Caco-2 (cell line): ENCODE measurements around the gene SFXN2. TPM values are rescaled to one million over a fixed set of nuclear protein-coding genes. Genes with fewer than 3 reads are reported as not detected.

Source experiments
- BruUV-seq: library from RNA; stranded (reverse); fragments of 400-500 nt; replicated peaks from 2 replicates; lab custom pipeline; 2021; lab: Mats Ljungman, UMichigan
- CTCF ChIA-PET: fragments of 300-600 bp; sonication (Branson Sonifier 250); formaldehyde crosslinking; loops from one replicate; lab custom pipeline; 2022; ENCODE audit warnings: antibody characterized with exemption; lab: Charles Lee
- POLR2A ChIA-PET: fragments of 300-600 bp; sonication (Branson Sonifier 250); formaldehyde crosslinking; loops from one replicate; lab custom pipeline; 2022; ENCODE audit warnings: antibody characterized with exemption; lab: Charles Lee
- DNase-seq, 2 experiments: peaks; one replicate each; pipeline versions ENCODE4 v3.0.0 to v3.0.0-alpha.2; 2020 to 2022
- H3K27me3 ChIP-seq: replicated peaks from 2 replicates; pipeline ENCODE4 v1.6.0; 2011; ENCODE audit warnings: low read length; ENCODE audit not compliant: control insufficient read depth, insufficient read depth
- H3K36me3 ChIP-seq: 2 replicates; pipeline ENCODE4 v1.5.1; 2011; ENCODE audit warnings: low read length; ENCODE audit not compliant: control insufficient read depth, insufficient read depth
- H3K4me1 ChIP-seq: fragments of 250-450 bp; sonication (Bioruptor Pico); 2 replicates; pipeline ENCODE4 v1.5.1; 2020; ENCODE audit warnings: mild to moderate bottlenecking
- H3K4me3 ChIP-seq: 2 replicates; pipeline ENCODE4 v1.5.1; 2011; ENCODE audit warnings: low read depth, mild to moderate bottlenecking, control low read depth, low read length
- H3K9me3 ChIP-seq: fragments of 250-450 bp; sonication (Bioruptor Pico); 2 replicates; pipeline ENCODE4 v1.5.1; 2020; ENCODE audit warnings: mild to moderate bottlenecking, moderate library complexity
- H3K27ac Mint-ChIP-seq: one replicate; pipeline ENCODE4 v1.8.0; 2022; ENCODE audit warnings: mixed read lengths; ENCODE audit not compliant: unreplicated experiment
- H3K27me3 Mint-ChIP-seq: one replicate; pipeline ENCODE4 v1.8.0; 2022; ENCODE audit warnings: mixed read lengths; ENCODE audit not compliant: insufficient read depth, unreplicated experiment
- H3K36me3 Mint-ChIP-seq: one replicate; pipeline ENCODE4 v1.8.0; 2022; ENCODE audit warnings: mild to moderate bottlenecking, mixed read lengths; ENCODE audit not compliant: insufficient read depth, unreplicated experiment
- H3K4me1 Mint-ChIP-seq: one replicate; pipeline ENCODE4 v1.8.0; 2022; ENCODE audit warnings: low read depth, mixed read lengths; ENCODE audit not compliant: unreplicated experiment
- H3K4me3 Mint-ChIP-seq: one replicate; pipeline ENCODE4 v1.8.0; 2022; ENCODE audit warnings: mild to moderate bottlenecking, moderate library complexity, mixed read lengths; ENCODE audit not compliant: unreplicated experiment
- H3K9me3 Mint-ChIP-seq: one replicate; pipeline ENCODE4 v1.8.0; 2022; ENCODE audit warnings: mixed read lengths; ENCODE audit not compliant: unreplicated experiment
- intact Hi-C: fragments of 100-400 bp; cut with micrococcal nuclease; formaldehyde crosslinking; loops from one replicate; pipeline ENCODE4 v1.10.0; 2022; ENCODE audit not compliant: unreplicated experiment
- total RNA-seq: library from RNA; stranded (reverse); gene quantifications from 2 replicates; pipeline ENCODE4 v1.2.3, GENCODE V29; 2022
- TF ChIP-seq, protein P1 (sequence below), 2 experiments: fragments of 200-600 bp in 1 of 2; IDR thresholded peaks; 1 replicate in 1 of 2; 2 replicates in 1 of 2; pipeline versions ENCODE4 v1.5.1 to v1.8.0; 2011 to 2022; ENCODE audit warnings: antibody characterized with exemption in 1 of 2, control low read depth in 1 of 2, inconsistent platforms in 1 of 2, low read depth in 1 of 2, low read length in 1 of 2, mild to moderate bottlenecking in 1 of 2, moderate library complexity in 1 of 2; ENCODE audit not compliant: insufficient read depth in 1 of 2, severe bottlenecking in 1 of 2, unreplicated experiment in 1 of 2

SFXN2 gene
- total RNA-seq, 1 experiment from 2014 or later, result 40.0 TPM

GRCh38 chr10:102729029-102730026 is 14.9 kb downstream of the SFXN2 start:
- peak; percentile 77 to 88 for DNase-seq
- ChIA-PET POLR2A (no interaction called here), CTCF (no interaction called here)
- no peaks in the 10 kb centered on the region for H3K27me3 ChIP-seq
- no peaks in the 10 kb centered on the region for H3K4me1 Mint-ChIP-seq
- no peaks in the 10 kb centered on the region for H3K9me3 Mint-ChIP-seq
- H3K4me1 ChIP-seq, result no peaks in the 10 kb centered on the region
- H3K36me3 Mint-ChIP-seq, result peaks cover 40% of the 10 kb centered on the region
- peak overlapping the region; percentile 5 for H3K27ac Mint-ChIP-seq
- H3K4me3 ChIP-seq, result no peak overlapping the region
- TF ChIP-seq, protein P1, sequence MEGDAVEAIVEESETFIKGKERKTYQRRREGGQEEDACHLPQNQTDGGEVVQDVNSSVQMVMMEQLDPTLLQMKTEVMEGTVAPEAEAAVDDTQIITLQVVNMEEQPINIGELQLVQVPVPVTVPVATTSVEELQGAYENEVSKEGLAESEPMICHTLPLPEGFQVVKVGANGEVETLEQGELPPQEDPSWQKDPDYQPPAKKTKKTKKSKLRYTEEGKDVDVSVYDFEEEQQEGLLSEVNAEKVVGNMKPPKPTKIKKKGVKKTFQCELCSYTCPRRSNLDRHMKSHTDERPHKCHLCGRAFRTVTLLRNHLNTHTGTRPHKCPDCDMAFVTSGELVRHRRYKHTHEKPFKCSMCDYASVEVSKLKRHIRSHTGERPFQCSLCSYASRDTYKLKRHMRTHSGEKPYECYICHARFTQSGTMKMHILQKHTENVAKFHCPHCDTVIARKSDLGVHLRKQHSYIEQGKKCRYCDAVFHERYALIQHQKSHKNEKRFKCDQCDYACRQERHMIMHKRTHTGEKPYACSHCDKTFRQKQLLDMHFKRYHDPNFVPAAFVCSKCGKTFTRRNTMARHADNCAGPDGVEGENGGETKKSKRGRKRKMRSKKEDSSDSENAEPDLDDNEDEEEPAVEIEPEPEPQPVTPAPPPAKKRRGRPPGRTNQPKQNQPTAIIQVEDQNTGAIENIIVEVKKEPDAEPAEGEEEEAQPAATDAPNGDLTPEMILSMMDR (IDR thresholded peaks at IDR 0.05; ENCODE audit: insufficient read depth in 1 of 2, low read depth in 1 of 2, low read length in 1 of 2, severe bottlenecking in 1 of 2, unreplicated experiment in 1 of 2), result peak; percentile 91 to 95
- H3K4me3 Mint-ChIP-seq, result no peak overlapping the region
- no TSS peak for BruUV-seq
- intact Hi-C loops, result loop anchor here (1.0 to 2.0 kb wide), 4 partner anchors 106 to 339 kb away; no protein-coding TSS in a partner anchor
- no peaks in the 10 kb centered on the region for H3K27me3 Mint-ChIP-seq
- H3K9me3 ChIP-seq, result no peaks in the 10 kb centered on the region
- H3K36me3 ChIP-seq, result peaks cover 6% of the 10 kb centered on the region

DNA sequence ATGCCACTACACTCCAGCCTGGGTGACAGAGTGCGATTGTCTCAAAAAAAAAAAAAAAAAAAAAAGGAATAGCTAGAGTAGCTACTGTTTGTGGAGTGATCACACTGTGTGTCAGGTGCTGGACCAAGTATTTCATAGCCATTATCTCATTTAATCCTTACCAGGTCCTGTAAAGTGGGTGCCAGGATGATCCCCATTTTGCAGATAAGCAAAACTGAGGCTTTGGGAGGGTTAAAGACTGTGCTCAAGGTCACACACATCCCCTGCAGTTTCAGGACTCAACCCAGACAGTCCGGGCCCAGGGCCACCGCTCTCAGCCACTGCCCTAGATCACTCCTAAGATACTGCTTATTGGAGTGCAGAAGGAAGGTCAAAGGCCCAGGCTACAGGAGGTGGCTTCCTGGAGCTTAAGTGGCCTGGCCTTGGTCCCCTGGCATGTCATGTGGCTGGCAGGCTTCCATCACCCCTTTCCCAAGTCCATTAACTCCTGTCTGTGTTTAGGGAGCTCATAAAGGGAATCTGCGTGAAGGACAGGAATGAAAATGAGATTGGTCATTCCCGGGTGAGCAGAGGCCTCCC is 16.9 kb downstream of the SFXN2 start:
- BruUV-seq, result no TSS peak
- no peak overlapping the region for H3K27ac Mint-ChIP-seq
- no peaks in the 10 kb centered on the region for H3K27me3 Mint-ChIP-seq
- H3K36me3 Mint-ChIP-seq, result peaks cover 33% of the 10 kb centered on the region
- no peak overlapping the region for H3K4me3 Mint-ChIP-seq
- Histone ChIP-seq H3K9me3 (no peaks in the 10 kb centered on the region), H3K4me3 (no peak overlapping the region), H3K4me1 (no peaks in the 10 kb centered on the region), H3K36me3 (peaks cover 6% of the 10 kb centered on the region), H3K27me3 (no peaks in the 10 kb centered on the region)
- DNase-seq, result peak in 1 of 2 experiments; percentile 17
- no peaks in the 10 kb centered on the region for H3K9me3 Mint-ChIP-seq
- POLR2A ChIA-PET, result no interaction called here
- CTCF ChIA-PET, result interaction anchor here (0.8 kb wide), 1 partner anchor 69 kb away, joined by 4 read pairs; no protein-coding TSS in a partner anchor
- intact Hi-C loops, result no loop called here
- TF ChIP-seq, protein P1 (IDR thresholded peaks at IDR 0.05; ENCODE audit: insufficient read depth in 1 of 2, low read depth in 1 of 2, low read length in 1 of 2, severe bottlenecking in 1 of 2, unreplicated experiment in 1 of 2), result no peak
- no peaks in the 10 kb centered on the region for H3K4me1 Mint-ChIP-seq

DNA sequence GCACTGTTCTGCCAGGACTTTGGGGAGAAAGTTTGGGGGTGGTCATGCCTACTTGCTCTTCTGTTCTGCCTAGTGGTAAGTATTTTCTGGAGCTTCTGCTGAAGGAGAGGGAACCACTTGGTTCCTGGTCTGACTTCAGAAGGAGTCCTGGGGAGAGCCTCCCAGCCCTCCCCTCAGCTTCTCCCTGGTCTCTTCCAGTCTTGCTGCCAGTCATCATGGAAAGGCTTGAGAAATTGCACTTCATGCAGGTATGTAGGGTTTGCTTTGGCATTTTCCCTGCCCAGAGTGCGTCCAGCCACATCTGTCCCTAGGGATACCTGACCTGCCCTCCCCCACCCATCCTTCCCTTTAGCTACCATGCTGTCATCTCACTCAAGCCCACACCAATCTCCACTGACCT is 18.2 kb downstream of the SFXN2 start:
- Histone ChIP-seq H3K27me3 (no peaks in the 10 kb centered on the region), H3K4me3 (no peak overlapping the region), H3K36me3 (peaks cover 6% of the 10 kb centered on the region), H3K9me3 (no peaks in the 10 kb centered on the region), H3K4me1 (no peaks in the 10 kb centered on the region)
- Mint-ChIP-seq H3K4me1 (no peaks in the 10 kb centered on the region), H3K27me3 (no peaks in the 10 kb centered on the region), H3K4me3 (no peak overlapping the region), H3K9me3 (no peaks in the 10 kb centered on the region), H3K36me3 (peaks cover 28% of the 10 kb centered on the region), H3K27ac (no peak overlapping the region)
- intact Hi-C loops, result no loop called here
- TF ChIP-seq, protein P1 (IDR thresholded peaks at IDR 0.05; ENCODE audit: insufficient read depth in 1 of 2, low read depth in 1 of 2, low read length in 1 of 2, severe bottlenecking in 1 of 2, unreplicated experiment in 1 of 2), result no peak
- no TSS peak for BruUV-seq
- DNase-seq, result no peak
- ChIA-PET CTCF (interaction anchor here (0.6 kb wide), 1 partner anchor 48 kb away, joined by 7 read pairs; no protein-coding TSS in a partner anchor), POLR2A (interaction anchor here (0.9 kb wide), 1 partner anchor 12 kb away, joined by 6 read pairs; no protein-coding TSS in a partner anchor)
